NCI-H1436 (cell line): Measurements from ENCODE around the gene LRIF1.
"Not testable (repeated sequence)": the region's sequence is repeated elsewhere in the genome, so short reads cannot be mapped to it uniquely, and the experiment has no call there.

Experiments used
- DNase-seq: peaks from one replicate; lab custom pipeline; 2025; lab: John Stamatoyannopoulos, UW

The LRIF1 gene

DNA sequence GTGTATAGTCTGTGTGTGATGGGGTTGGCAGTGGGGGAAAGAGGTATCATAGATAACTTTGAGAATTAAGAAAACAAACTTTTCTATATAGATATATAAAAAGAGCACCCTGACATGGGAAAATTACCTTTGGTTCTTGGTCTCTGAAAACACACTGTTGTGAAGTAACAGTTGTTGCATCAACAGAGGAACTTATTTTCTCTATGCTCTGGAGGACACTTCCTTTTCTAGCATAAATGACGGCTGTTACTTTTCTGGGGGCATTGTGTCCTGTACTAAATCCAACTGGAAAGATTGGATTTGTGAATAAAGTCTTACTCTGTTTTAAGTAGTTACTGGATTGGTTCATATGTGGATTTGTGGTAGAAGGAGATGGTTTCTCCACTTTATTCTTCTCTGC is 12.6 kb downstream of the LRIF1 start:
- no peak for DNase-seq

DNA sequence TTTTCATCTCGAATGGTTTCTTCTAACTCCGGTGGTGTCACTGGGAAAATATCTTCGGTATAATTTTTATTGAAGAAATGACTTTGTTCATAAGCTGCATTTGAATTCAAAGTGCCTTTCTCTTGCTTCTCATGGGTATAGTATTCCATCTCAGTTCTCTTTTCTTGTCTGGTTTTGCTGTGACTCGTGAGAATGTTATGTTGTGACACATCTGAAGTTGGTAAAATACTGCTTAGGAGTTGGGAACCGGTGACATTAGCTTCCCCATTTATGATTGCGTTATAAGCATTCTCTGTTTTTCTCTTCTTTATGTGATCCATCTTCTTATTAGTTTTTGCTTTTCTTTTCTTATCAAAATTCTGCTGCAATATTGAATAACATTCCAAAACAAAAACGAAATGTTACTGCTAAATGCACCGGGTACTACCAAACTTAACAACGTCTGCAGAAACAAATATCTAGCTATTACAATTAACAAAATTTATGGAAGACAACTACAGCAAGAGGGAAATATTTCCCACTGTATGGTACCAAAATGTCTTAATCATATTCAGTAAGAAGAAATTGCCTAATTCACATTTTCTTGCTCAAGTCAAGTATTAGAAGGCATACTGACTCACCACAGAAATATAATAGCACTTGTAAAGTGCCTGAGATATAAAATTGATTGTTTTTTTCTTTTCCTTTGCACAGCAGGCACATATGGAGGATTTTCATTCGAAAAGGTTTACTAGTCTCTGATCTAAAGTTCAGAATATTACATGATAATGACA is 15.5 kb downstream of the LRIF1 start:
- no peak for DNase-seq

DNA sequence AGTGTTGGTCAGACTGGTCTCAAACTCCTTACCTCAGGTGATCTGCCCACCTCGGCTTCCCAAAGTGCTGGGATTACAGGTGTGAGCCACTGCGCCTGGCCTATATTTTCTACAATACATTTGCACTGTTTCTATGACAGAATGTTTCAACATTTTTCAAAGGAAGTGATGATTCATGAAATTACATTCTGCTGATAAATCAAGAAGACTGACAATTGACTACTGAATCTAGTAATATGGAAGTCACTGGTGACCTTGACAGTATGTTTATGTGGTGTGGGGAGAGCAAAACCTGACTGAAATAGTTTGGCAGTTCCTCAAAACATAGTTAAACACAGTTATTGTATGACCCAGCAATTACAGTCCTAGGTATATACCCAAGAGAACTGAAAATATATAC is 18.1 kb downstream of the LRIF1 start:
- no peak for DNase-seq

DNA sequence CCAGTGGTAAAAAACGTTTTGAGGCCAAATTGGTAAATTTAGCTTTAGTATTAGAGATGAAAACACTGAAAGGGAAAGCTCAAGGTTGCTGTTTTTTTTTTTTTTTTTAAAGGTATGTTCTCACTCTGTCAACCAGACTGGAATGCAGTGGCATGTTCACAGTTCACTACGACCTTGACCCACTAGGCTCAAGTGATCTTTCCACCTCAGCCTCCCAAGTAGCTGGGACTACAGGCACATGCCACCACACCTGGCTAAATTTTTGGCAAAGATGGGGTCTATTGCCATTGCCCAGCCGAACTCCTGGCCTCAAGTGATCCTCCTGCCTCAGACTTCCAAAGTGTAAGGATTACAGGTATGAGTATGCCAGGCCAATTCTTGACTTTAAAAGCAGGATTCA is 18.9 kb downstream of the LRIF1 start:
- DNase-seq = no peak

DNA sequence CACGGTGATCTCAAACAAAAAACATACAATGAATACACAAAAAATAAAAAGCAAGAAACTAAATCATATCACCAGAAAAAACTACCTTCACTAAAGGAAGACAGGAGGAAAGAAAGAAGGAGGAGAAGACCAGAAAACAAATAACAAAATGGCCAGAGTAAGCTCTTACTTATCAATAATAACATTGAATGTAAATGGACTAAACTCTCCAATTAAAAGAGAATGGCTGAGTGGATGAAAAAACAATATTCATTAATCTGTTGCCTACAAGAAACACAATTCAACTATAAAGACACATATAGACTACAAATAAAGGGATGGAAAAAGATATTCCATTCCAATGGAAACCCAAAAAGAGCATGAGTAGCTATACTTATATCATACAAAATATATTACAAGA is 27.2 kb downstream of the LRIF1 start:
- DNase-seq = no peak

DNA sequence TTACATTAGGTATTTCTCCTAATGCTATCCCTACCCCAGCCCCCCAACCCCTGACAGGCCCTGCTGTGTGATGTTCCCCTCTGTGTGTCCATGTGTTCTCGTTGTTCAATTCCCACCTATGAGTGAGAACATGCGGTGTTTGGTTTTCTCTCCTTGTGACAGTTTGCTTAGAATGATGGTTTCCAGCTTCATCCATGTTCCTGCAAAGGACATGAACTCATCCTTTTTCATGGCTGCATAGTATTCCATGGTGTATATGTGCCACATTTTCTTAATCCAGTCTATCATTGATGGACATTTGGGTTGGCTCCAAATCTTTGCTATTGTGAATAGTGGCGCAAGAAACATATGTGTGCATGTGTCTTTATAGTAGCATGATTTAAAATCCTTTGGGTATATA is 32.6 kb downstream of the LRIF1 start:
- DNase-seq = not testable (repeated sequence)

DNA sequence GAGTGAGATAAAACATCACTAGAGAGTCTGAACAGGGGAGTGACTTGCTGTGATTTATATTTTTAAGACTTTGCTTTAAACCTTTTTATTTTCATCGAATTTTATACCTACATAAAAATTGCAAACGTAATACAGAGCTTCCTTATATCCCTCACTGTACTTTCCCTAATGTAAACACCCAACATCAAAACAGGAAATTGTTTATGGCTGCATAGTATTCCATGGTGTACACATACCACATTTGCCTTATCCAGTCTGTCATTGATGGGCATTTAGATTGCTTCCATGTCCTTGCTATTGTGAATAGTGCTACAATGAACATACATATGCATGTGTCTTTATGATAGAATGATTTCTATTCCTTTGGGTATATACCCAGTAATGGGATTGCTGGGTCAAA is 34.8 kb downstream of the LRIF1 start:
- no peak for DNase-seq

DNA sequence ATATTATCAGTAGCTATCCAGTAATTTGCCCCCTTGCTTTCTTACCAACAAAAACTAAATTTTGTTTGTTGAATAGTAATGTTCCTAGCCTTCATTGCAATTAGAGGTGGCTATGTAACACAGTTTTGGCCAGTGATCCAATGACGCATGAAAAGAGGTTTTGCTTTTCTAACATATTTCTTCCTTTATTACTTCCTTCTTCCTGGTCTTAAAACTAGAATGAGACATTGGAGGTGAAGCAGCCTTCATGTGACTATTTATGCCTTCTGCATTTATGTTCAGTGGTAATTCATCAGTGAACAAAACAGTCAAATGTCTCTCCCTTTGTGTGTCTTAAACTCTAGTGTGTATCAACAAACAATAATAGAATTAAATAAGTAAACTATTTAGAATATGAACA is 35.5 kb downstream of the LRIF1 start:
- no peak for DNase-seq

DNA sequence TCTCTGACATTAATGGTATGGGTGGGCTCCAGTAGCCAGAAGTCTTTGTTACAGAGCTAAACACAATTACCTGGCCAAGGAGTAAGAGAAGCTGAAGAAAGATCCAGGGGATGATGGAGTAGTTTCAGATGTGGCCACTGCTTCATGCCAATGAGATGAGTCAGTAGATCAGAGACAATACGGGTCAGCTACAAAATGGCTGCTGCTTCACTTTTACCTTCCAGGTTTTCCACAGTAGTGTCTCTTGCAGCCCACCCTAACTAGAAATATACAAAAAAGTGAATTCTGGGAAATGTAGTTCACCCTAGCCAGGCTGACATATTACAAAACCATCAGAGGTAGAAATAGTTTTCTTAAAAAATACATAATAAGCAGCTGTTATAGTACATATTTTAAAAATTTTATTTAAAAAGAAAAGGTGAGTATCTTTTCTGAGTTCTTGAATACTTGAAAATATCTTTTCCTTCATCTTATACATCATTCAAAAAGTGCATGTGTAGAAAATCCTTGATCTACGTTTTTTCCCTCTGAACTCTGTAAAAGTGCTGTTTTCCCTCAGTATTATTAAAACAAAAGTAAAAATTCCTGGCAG is 36.1 kb downstream of the LRIF1 start:
- no peak for DNase-seq

DNA sequence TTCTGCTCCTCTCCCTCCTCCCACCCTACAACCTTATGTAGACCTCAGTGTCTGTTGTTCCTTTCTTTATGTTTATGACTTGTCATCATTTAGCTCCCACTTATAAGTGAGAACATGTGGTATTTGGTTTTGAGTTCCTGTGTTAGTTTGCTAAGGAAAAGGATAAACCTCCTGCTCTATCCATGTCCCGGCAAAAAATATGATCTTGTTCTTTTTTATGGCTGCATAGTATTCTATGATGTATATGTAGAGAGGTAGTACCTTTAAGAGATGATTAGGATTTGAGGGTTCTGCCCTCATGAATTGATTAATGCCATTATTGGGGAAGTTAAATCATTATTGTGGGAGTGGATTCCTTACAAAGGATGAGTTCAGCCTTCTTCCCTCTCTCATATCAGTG is 41.8 kb downstream of the LRIF1 start:
- DNase-seq = no peak

DNA sequence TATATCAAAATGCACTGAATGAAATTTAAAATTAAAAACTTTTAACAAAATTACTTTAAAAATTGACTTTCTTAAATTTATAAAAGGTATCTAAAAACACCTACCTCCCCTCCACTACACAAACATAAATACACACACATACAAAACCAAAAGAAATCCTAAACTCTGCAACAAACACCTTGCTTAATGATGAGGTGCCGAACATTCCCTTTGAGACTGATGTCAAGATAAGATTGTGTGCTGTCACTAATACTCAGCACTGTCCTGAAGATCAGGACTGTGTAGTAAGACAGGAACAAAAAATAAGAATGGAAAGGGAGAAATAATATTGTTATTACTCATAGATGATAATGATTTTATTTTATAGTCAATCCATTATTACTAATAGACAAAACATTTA is 45.7 kb downstream of the LRIF1 start:
- no peak for DNase-seq

DNA sequence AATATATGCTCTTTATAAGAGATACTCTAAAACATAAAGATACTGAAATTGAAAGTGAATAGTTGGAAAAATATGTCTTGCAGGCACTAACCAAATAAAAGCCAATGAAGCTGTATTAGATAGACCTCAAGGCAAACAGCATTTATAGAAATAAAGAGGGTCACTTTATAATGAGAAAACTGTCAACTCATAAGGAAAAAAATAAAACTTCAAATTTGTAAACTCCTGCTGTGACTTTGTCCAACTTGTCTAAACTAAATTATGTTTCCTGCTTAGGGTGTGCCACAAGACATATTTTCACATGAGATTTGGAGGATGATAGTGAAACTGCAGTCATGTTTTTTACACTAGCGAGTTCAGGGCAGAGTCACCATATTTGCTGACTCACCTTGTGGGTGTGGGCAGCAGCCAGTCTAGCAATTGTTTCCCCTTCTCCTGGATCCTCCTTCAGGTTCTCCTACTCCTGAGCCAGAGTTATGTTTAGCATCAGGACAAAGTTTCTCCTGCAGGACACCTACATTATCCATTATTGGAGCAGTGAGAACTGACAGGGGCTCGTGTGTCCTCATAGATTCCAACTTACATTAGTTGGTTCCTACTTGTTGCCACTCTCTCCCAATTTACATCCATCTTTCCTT is 46.9 kb downstream of the LRIF1 start:
- DNase-seq = no peak

DNA sequence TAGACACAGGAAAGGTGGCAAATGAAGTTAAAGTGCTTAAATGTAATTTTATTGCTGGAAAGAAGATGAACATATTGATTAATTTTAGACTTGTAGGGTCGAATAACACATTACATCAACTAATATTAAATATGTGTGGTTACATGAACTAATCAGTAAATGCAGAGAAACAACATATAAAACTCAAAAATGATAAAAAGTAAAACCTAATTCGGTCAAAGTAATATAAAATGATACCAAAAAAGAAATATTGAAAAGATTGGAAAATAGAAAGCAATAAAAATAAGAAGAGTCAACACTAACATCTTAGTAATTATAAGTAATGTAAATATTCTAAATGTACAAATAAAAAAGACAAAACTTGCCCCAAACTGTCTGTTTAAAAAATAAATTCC is 47.5 kb downstream of the LRIF1 start:
- no peak for DNase-seq

DNA sequence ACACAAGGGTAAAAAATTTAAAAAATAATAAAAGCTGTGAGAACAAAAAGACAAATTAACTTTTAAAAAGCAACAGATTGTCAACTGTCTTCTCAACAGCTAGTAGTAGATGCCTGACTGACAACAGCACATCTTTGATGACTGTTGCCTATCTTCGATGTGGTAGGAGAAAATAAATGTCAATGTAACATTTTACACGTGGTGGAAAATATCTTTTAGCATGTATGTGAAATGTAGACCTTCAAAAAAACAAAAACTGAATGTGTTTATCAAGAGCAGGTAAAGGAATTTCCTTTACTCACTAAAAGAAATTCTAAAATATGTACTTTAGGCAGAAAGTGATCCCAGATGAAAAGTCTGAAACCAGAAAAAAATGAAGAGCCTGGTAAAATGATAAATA is 47.9 kb downstream of the LRIF1 start:
- DNase-seq = no peak

DNA sequence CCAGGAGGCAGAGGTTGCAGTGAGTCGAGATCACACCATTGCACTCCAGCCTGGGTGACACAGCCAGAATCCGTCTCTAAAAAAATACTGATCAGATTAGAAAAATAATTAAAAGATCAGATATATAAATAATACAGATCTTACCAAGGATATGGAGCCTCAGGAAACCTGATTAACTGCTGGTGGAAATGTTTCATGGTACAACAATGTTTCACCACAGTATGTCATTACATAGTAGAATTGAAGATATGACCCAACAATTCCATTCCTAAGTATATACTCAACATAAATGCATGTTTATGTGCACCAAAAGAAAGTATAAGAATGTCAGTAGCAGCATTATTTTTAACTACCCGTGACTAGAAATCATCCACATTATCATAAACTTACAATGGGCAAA is 49.0 kb downstream of the LRIF1 start:
- DNase-seq = no peak

DNA sequence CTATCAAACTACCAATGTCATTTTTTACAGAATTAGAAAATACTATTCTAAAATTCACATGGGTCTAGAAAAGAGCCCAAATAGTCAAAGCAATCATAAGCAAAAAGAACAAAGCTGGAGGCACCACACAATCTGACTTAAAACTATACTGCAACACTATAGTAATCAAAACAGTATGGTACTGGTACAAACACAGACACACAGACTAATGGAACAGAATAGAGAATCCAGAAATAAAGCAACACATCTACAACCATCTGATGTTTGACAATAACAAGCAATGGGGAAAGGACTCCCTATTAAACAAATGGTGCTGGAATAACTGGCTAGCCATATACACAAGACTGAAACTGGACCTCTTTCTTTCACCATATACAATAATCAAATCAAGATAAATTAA is 50.9 kb downstream of the LRIF1 start:
- no peak for DNase-seq

DNA sequence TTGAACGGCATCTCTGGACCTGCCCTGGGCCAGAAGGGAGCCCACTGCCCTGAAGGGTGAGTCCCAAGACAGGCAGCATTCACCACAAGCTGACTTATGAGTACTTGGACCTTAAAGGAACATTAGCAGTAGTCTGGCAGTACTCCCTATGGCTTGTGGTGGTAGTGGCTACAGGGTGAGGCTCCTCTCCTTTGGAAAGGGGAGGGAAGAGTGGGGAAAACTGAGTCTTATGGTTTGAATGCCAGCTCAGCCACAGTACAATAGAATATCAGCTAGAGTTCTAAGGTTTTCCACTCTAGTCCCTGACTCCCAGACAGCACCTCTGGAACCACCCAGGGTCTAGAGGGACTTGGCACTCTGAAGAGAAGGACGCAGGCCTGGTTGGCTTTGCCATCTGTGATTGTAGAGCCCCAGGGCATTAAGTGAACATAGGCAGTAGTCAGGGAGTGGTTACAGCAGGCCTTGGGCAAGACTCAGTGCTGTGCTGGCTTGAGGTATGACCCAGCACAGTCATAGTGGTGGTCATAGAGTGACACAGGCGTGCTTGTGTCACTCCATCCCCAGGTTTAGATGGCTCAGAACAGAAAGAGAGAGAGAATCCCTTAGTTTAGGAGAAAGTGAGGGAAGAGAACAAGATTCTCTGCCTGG is 59.7 kb downstream of the LRIF1 start:
- DNase-seq = no peak

DNA sequence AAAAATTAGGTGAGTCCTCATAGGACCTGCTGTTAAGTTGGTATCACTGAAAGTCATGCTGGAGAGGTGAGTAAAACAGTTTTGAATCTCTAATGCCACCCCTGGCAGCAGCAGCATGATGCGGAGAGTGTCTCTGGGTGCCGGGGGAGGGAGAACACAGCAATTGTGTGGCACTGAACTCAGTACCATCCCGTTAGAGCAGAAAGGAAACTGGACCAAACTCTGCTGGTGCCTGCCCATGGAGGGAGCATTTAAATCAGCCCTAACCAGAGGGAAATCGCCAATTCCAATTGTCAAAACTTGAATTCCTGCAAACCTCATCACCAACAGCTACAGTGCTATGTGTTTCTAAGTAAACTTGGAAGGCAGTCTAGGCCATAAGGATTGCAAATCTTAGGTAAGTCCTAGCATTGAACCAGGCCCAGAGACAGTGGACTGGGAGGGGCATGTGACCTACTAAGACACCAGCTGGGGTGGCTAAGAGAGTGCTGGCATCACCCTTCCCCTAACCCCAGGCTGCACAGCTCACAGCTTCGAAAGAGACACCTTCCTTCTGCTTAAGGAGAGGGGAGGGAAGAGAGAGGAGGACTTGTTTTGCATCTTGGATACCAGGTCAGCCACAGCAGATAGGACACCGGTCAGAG is 60.8 kb downstream of the LRIF1 start:
- no peak for DNase-seq

DNA sequence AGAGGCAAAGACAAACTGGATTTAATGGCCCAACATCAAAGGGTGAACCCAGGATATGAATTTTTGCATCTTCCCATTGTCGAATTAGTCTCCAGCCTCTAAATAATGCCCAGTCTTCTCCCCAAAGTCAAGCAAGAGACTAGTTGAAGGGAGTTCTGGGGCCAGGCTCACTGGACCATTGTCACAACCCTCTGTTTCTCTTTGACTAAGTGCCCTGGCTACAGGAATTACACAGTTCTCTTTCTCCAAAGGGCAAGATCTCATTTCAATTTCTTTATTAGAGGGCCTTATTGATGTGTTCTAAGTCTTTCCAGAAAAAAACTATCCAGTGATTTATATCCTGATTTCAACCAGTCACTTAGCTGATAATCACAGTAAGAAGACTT is 64.3 kb downstream of the LRIF1 start:
- DNase-seq = no peak

DNA sequence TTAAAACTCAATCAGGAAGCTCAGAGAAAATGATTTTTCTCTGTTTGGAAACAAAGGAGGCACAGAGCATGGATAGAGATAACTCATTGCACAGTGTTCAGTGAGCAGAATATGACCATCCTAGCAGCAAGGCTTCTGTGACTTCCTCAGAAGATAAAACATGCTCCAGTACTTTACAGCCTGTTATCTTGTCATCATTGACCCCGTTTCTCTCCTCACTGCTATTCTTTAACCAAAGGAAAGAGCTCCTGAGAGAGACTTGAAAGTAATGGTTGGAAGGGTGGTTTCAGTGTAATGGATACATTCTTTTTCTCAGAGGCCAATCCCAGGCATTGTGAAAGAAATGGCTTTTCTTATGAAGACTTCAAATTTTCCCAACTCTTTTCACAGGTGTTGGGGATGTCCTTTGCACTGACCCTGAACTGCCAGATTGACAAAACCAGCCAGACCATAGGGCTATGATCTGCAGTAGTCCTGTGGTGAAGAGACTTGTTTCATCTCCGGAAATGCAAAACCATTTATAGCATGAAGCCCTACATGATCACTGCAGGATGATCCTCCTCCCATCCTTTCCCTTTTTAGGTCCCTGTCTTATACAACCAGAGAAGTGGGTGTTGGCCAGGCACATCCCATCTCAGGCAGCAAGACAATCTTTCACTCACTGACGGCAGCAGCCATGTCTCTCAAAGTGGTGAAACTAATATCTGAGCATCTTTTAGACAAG is 64.8 kb downstream of the LRIF1 start:
- no peak for DNase-seq

DNA sequence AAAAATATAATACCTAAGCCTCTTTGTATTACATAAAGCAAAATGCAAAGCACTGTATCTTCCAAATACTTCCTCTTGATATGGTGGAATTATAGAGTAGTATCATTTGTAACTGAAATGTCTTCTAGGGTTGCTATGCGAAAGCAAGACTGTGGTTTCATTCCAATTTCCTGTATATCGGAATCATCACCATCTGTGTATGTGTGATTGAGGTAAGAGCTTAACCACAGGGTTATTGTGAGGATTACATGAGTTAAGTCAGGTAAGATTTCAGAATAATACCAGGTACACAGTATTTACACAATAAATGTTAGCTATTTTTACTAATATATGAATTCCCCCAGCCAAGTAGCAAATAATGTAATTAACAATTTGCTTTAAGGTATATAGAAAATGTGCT is 66.0 kb downstream of the LRIF1 start:
- DNase-seq = no peak
